ENCODE results near the gene KIAA0040.
"Not testable (repeated sequence)": the region's sequence is repeated elsewhere in the genome, so short reads cannot be mapped to it uniquely, and the experiment has no call there.

The KIAA0040 gene

GRCh38 chr1:175133673-175134435 is 58.7 kb downstream of the KIAA0040 start:
- no peak for DNase-seq

DNA sequence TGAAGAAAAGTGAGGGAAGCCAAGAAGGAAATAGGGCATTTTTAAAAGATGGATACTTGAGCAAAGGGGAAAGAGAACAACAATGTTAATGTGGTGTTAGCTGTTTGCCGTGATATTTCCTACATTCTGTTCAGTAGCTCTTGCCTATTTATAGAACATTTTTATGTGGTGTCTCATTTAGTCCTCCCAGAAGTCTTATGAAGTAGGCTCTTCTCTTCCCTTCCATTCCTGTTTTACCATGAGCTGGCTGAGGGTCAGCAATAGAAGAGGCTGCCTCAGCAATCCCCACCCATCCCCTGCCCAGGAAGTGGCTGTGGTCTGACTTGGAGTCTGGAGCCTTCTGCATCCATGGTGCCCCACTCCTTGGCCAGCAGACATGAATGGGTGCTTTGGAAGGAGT is 60.1 kb downstream of the KIAA0040 start:
- DNase-seq, result no peak

- DNase-seq, result no peak
These were observed 61.5 kb downstream of the KIAA0040 start for GRCh38 chr1:175131095-175131494.

GRCh38 chr1:175130649-175131045 is 61.9 kb downstream of the KIAA0040 start:
- DNase-seq, result no peak

DNA sequence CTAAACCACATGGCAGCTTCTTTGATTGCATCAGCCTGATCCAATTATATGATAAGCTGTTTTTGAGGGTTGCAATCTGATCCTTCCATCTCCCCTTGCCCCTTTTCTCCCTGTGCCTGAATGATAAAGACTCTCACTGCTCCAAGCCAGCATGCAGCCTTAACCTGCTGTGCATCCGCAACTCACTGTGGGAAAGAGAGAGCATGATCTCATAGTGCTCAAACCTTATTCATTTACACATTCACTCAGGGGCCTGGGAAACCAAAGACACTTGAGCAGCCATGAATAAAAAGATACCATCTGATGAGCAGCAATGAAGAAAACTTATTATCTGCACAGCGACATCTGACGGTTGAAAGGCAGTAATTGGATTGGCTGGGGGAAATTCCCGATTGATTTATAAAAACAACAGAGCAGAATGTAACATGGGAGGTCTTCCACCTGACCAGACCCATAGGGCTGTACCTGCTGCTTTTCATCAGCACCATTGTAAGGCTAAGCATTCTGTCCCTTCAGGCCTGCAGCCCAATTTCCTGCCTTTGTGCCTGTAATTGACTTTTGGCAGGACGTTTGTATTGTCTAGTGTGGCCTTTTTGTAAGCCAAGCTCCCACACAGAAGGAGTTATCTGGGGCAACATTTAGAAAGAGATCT is 62.5 kb downstream of the KIAA0040 start:
- no peak for DNase-seq

DNA sequence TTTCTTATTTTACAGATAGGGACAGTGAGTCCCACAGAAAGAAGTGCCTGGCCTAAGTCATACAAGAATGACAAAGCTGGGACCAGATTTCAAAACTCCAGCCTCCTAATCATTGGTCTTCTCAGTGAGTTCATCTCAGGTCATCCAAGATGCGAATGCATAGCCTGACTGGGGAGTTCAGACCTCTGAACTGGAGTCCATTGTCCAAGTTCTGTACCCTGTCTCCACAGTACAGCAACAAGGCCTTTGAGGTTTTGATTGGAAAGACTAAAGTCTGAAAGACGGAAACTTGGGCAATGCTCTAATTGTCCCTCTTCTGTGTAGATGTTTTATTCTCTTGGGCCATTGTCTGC is 63.0 kb downstream of the KIAA0040 start:
- no peak for DNase-seq

DNA sequence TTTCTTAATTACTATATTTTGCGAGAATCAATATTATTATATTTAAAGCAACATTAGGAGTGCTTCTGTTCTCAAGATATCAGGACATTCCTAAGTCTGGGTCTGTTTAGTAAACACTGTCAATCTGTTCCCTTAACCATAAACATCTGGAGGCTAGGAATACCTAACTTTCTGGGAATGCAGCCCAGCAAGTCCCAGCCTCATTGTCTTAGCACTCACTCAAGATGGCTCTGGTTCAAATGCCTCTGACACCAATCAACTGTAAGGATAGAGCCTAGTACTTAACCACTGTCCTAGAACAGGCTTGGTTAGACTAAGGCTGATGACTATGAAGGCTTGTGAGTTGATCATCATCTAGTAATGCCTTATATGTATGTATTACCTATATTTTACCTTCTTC is 63.4 kb downstream of the KIAA0040 start:
- DNase-seq, result no peak

GRCh38 chr1:175128523-175128922 is 64.1 kb downstream of the KIAA0040 start:
- no peak for DNase-seq

- no peak for DNase-seq
These were observed 65.0 kb downstream of the KIAA0040 start for GRCh38 chr1:175127565-175127964.

GRCh38 chr1:175126347-175126746 is 66.2 kb downstream of the KIAA0040 start:
- DNase-seq, result no peak

GRCh38 chr1:175124861-175125260 is 67.7 kb downstream of the KIAA0040 start:
- no peak for DNase-seq

- no peak for DNase-seq
These were observed 72.1 kb downstream of the KIAA0040 start for GRCh38 chr1:175120511-175120910.

- no peak for DNase-seq
These were observed 73.9 kb downstream of the KIAA0040 start for GRCh38 chr1:175118375-175119367.

DNA sequence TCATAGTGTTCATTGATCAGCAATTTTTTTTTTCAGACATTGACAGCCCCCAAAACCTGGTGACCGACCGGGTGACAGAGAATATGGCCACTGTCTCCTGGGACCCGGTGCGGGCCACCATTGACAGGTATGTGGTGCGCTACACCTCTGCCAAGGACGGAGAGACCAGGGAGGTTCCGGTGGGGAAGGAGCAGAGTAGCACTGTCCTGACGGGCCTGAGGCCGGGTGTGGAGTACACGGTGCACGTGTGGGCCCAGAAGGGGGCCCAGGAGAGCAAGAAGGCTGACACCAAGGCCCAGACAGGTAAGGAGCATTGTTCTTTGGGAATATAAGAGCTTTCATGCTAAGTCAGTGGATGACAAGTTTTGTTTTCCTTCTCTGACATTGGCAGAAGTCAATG is 75.7 kb downstream of the KIAA0040 start:
- no peak for DNase-seq

- no peak for DNase-seq
These were observed 76.3 kb downstream of the KIAA0040 start for GRCh38 chr1:175116210-175116798.

DNA sequence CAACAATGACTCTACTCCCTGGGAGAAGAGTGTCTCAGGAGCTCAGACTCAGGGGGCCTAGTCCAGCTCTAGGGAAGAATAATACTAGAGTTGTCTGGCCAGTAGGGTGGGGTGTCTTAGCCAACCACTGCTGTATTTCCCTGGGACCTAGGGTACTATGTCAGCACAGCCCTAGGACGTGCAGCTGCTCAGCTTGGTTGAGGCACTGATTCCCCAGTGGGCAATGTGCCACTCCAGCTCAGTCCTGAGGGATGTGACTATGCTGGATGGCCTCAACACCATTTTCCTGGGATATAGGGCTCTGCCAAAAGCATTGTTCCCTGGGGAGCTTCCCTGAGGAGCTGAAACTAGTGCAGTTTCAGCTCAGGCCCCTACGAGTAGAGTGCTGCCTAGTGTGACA is 77.6 kb downstream of the KIAA0040 start:
- no peak for DNase-seq

DNA sequence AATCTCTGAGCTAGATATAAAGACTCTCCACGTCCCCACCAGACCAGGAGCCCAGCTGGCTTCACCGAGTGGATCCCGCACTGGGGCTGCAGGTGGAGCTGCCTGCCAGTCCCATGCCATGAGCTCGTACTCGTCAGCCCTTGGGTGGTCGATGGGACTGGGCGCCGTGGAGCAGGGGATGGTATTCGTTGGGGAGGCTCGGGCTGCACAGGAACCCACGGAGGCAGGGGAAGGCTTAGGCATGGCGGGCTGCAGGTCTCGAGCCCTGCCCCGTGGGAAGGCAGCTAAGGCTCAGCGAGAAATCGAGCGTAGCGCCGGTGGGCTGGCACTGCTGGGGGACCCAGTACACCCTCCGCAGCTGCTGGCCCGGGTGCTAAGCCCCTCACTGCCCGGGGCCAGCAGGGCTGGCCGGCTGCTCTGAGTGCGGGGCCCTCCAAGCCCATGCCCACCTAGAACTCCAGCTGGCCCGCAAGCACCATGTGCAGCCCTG is 84.2 kb downstream of the KIAA0040 start:
- not testable (repeated sequence) for DNase-seq

Measured in DMS53 (cell line).